Adrenal gland (tissue), 12 donors: Measurements from ENCODE around the gene MBP. TPM values are rescaled to one million over a fixed set of nuclear protein-coding genes. Genes with fewer than 3 reads are reported as not detected.

ENCODE experiments used
- DNase-seq, 7 donors: peaks; one replicate each; pipeline ENCODE4 v3.0.0-alpha.2; 2019 to 2020
- H3K27ac ChIP-seq, 5 donors: fragments of 200-600 bp; sonication (generic) in 4 of 5; 1 replicate in 3 of 5; 2 replicates in 2 of 5; pipeline versions ENCODE4 v1.5.1 to v1.8.0; 2016 to 2020; ENCODE audit warnings: mild to moderate bottlenecking in 1 of 5
- H3K27me3 ChIP-seq: fragments of 200-600 bp; 2 replicates; pipeline ENCODE4 v1.8.0; 2021
- H3K36me3 ChIP-seq, 2 donors: fragments of 200-600 bp; replicated peaks in 1 of 2; 1 replicate in 1 of 2; 2 replicates in 1 of 2; pipeline versions ENCODE4 v1.5.1 to v1.8.0; 2018 to 2022
- H3K4me1 ChIP-seq, 2 donors: fragments of 200-600 bp; replicated peaks in 1 of 2; 1 replicate in 1 of 2; 2 replicates in 1 of 2; pipeline versions ENCODE4 v1.5.1 to v1.8.0; 2018 to 2021
- H3K4me3 ChIP-seq, 4 donors: fragments of 200-600 bp; sonication (generic) in 3 of 4; one replicate each; pipeline ENCODE4 v1.5.1; 2016 to 2018
- H3K9me3 ChIP-seq, 3 donors: fragments of 200-600 bp; sonication (generic) in 1 of 3; replicated peaks in 1 of 3; 1 replicate in 2 of 3; 2 replicates in 1 of 3; pipeline versions ENCODE4 v1.5.1 to v1.8.0; 2016 to 2021
- CTCF ChIP-seq, 6 experiments: fragments of 450-650 bp in 4 of 6; fragments of 200-600 bp in 2 of 6; sonication (generic) in 1 of 6; IDR thresholded peaks; 1 replicate in 5 of 6; 2 replicates in 1 of 6; pipeline versions ENCODE4 v1.5.1 to v1.8.0; 2016 to 2021; ENCODE audit warnings: antibody characterized with exemption in 6 of 6, mild to moderate bottlenecking in 2 of 6, moderate library complexity in 1 of 6
- POLR2A ChIP-seq, 2 donors: fragments of 450-650 bp; IDR thresholded peaks; one replicate each; pipeline ENCODE4 v1.6.1; 2017; ENCODE audit warnings: antibody characterized with exemption in 2 of 2, mild to moderate bottlenecking in 2 of 2, moderate library complexity in 1 of 2
- WGBS, 4 donors: extraction: QIAGEN DNeasy Blood & Tissue Kit in 2 of 4; methylation state at CpG; one replicate each; pipeline versions ENCODE4 v1.1.5 to v1.1.7; 2013 to 2017; 5-methylcytosine and 5-hydroxymethylcytosine counted together
- intact Hi-C, 2 donors: fragments of 100-400 bp; cut with DNase I; formaldehyde crosslinking; loops; one replicate each; pipeline versions ENCODE4 v1.14.1 to v1.15.0; 2022 to 2023
- polyA plus RNA-seq, 3 donors: library from polyadenylated mRNA; stranded (reverse); fragments of 200-250 nt in 2 of 3; fragments of 350-450 nt in 1 of 3; fragmentation: Illumina TruSeq in 1 of 3; extraction: RNeasy Lipid Tissue Mini Kit (QIAGEN cat#74804) in 1 of 3; gene quantifications; one replicate each; pipeline ENCODE4 v1.2.3, GENCODE V29; 2013 to 2014
- total RNA-seq, 9 donors: library from RNA; depleted of rRNA in 4 of 9; stranded (reverse); fragments of >200 nt in 4 of 9; fragments of 120-200 nt in 1 of 9; fragmentation: NEBNext Ultra II Directional in 1 of 9; extraction: Animal tissue kit (Norgen Biotek cat#: 25700) in 1 of 9; gene quantifications; one replicate each; pipeline versions ENCODE4 v1.1.0 to v1.2.4, GENCODE V29; 2013 to 2023
- donor health status: healthy with polysubstance abuse.
- donor health status: Bipolar disorder and iron deficiency.
- donor health status: DM: yes; HTN: yes; CAD: no.
- donor health status: DM: no; HTN: no; CAD: no.
- donor health status: DM: no; HTN: no; CAD: no.
- donor health status: DM: yes; HTN: yes; CAD: no.

MBP gene
- total and polyA plus RNA-seq, 12 donors = 1.8 to 23.7 (median 13.7) TPM

GRCh38 chr18:77067291-77068061, 65.1 kb downstream of the MBP start:
- peaks cover 0 to 37% of the 10 kb centered on the region in 2 donors for H3K4me1 ChIP-seq
- TF ChIP-seq POLR2A (IDR thresholded peaks at IDR 0.05) = no peak
- no peak for TF ChIP-seq CTCF (IDR thresholded peaks at IDR 0.05)
- H3K36me3 ChIP-seq = no peaks in the 10 kb centered on the region
- H3K9me3 ChIP-seq = no peaks in the 10 kb centered on the region
- no peaks in the 10 kb centered on the region for H3K27me3 ChIP-seq
- intact Hi-C loops = no loop called here
- peak in 4 of 7 donors; percentile 35 to 62 (median 48) for DNase-seq
- 35 to 52% (median 47%) methylated on average over 11 to 14 of the region's 14 CpGs for WGBS, 4 donors
- H3K4me3 ChIP-seq = no peak overlapping the region
- peak overlapping the region in 3 of 5 donors; percentile 34 to 88 (median 69) for H3K27ac ChIP-seq

GRCh38 chr18:77066689-77067088, 65.9 kb downstream of the MBP start:
- intact Hi-C loops = no loop called here
- Histone ChIP-seq H3K36me3 (no peaks in the 10 kb centered on the region), H3K4me1 (peaks cover 0 to 37% of the 10 kb centered on the region in 2 donors)

GRCh38 chr18:77066101-77066500, 66.5 kb downstream of the MBP start:
- no peak for TF ChIP-seq POLR2A (IDR thresholded peaks at IDR 0.05)
- TF ChIP-seq CTCF (IDR thresholded peaks at IDR 0.05) = no peak
- Histone ChIP-seq H3K4me3 (no peak overlapping the region), H3K27me3 (no peaks in the 10 kb centered on the region), H3K4me1 (peaks cover 0 to 37% of the 10 kb centered on the region in 2 donors), H3K36me3 (no peaks in the 10 kb centered on the region), H3K9me3 (no peaks in the 10 kb centered on the region), H3K27ac (peak overlapping the region in 4 of 5 donors; percentile 26 to 88 (median 60))
- intact Hi-C loops = no loop called here
- WGBS, 4 donors = 91 to 97% (median 93%) methylated on average over 9 of the region's 9 CpGs
- DNase-seq = no peak

More at GRCh38 chr18:77066689-77067088, 65.9 kb downstream of the MBP start:
- Histone ChIP-seq H3K27ac (peak overlapping the region in 2 of 5 donors; percentile 69 to 88), H3K4me3 (no peak overlapping the region), H3K27me3 (no peaks in the 10 kb centered on the region), H3K9me3 (no peaks in the 10 kb centered on the region)
- TF ChIP-seq POLR2A (IDR thresholded peaks at IDR 0.05) = no peak
- TF ChIP-seq CTCF (IDR thresholded peaks at IDR 0.05) = no peak
- WGBS, 4 donors = 64 to 85% (median 78%) methylated on average over 9 of the region's 9 CpGs
- DNase-seq = no peak

- intact Hi-C loops = no loop called here
Measured at GRCh38 chr18:77065221-77065981, 67.2 kb downstream of the MBP start.

More at GRCh38 chr18:77065221-77065981, 67.2 kb downstream of the MBP start:
- 55 to 65% (median 59%) methylated on average over 13 of the region's 13 CpGs for whole genome bisulfite sequencing, 4 donors
- Histone ChIP-seq H3K27me3 (no peaks in the 10 kb centered on the region), H3K4me3 (no peak overlapping the region), H3K36me3 (no peaks in the 10 kb centered on the region), H3K27ac (peak overlapping the region in 4 of 5 donors; percentile 26 to 81 (median 60)), H3K9me3 (no peaks in the 10 kb centered on the region), H3K4me1 (peaks cover 0 to 37% of the 10 kb centered on the region in 2 donors)
- TF ChIP-seq CTCF (IDR thresholded peaks at IDR 0.05) (no peak), POLR2A (IDR thresholded peaks at IDR 0.05) (no peak)
- DNase-seq = peak in 5 of 7 donors; percentile 45 to 68 (median 64)
